HG03469 (cell line): Measurements from ENCODE around the gene PITPNM3.

Experiments
- ATAC-seq: cut with Tn5 transposase; IDR thresholded peaks from one replicate; pipeline ENCODE4 v1.9.1; 2021; ENCODE audit warnings: mild to moderate bottlenecking, moderate library complexity, moderate number of reproducible peaks; ENCODE audit not compliant: unreplicated experiment

Gene PITPNM3

DNA sequence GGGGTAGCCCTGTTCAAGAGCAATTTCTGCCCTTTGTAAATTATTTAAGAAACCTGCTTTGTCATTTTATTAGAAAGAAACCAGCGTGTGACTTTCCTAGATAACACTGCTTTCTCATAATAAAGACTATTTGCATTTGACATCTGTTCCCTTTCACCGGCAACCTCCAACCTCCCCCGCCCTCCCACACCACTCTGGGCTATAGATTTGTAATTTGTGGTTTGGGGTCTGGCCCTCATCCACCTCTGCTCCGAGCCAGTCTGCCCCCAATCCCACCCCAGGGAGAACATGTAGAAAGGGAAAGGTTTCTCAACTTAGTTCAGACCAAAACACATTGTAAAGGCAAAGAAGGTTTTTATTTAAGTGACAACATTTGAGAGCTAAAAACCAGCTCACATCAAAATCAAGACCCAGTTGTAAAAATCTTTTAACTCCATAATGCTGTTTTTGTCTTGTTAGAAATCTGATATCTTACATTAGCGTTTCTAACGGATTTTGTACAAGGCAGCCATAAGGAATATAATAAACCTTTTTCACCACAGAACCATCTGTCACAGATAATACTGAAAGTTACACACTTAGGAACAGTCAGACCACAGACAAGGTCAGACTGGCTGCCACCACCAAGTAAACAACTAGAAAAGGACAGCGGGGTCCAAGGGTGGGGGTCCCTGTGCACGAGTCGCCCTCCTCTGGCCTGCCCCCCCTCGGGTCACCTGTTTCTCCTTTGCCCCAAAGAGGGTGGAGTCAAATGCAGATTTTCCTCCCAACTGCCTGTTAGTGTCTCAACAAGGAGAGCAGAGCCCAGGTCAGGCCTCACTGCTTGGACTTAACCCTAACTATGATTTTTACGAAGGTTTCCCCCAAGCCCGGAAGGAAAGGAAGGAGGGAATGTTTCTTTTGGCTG, 105.2 kb downstream of the PITPNM3 start:
- ATAC-seq, result no peak

DNA sequence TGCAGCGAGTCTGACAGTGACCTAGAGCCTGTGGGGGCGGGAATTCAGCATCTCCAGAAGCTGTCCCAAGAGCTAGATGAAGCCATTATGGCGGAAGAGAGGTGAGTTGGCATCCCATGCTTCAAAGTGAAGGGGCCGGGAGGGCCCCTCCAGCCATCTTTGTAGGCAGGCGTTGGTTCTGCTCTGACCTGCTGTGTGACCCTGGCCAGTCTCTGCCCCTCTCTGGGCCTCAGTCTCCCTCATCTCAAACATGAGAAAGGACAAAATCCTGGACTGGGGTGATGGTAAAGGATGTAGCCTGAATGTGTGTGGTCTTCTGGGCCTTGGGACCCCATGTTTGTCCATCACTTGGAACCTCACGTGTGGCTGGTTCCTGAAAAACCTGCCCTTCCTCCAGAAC, 107.0 kb downstream of the PITPNM3 start:
- ATAC-seq, result no peak

DNA sequence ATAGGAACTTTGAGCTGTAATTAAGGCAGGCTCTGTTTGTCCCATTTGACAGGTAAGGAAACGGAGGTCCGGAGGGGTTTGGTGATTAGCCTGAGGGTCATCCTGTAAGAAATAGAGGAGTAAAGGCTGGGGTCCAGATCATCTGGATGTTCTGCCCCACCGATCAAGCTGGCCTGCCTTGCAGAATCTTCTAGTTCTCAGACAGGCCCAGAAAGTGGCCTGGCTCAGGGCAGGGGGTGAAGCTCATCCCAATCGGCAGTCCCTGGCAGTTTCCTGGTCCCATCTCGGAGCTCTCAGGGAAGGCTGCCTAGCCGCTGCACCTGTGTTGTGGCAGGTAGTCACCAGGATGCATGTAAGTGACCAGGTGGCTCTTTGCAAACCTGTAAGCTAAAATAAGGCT, 107.9 kb downstream of the PITPNM3 start:
- ATAC-seq, result no peak

DNA sequence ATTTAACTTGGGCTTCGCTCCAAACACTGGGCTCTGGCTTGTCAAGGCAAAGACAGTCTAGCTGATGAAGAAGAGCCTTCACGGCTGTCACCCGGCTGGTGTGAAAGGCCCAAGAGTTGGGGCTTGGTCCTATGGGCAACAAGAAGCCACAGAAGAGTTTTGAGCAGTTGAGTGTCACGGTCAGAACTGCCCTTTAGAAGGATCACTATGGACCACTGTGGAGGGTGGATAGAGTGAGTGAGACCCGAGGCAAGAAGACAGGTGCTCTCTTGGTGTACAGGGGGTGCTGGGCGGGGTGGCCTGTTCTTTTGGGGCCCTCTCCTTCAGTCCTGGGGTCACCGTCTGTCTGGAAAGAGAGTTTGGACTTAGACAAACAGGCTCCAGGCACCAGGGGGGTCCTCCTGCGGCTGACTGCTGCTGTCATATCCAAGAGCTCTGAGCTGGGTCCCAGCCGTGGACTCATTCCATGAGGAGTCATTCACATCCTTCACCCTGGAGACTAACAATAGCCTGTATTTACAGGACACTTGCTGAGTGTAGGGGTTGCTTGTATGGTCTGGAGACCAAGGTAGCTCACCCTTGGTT, 109.7 kb downstream of the PITPNM3 start:
- no peak for ATAC-seq

DNA sequence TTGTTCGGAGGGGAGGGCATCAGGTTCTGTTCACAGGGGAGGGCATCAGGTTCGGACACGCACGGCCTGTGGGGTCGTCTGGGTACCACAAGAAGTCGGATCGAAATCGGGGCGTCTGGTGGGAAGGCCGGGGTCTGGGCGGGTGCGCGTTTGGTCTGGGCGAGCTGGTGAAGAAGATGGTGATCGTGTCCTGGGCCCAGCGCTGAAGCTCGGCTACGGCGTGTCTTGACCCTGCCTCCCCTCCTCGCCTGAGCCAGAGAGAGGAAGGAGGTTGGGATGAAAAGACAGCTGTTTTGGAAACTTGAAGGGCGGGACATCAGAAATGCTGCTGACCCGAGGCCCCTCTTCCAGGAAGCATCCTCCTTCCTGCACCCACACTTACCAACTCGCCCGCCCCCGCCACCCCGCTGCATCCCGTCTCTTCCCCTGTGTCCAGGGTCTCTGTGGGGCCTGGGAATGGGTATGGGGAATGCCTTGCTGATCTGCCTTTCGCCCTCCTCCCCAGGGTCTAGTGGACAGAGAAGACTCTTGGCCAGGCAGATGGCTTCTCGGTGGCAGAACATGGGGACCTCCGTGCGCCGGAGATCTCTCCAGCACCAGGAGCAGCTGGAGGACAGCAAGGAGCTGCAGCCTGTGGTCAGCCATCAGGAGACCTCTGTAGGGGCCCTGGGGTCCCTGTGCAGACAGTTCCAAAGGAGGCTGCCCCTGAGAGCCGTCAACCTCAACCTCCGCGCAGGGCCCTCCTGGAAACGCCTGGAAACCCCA, 111.6 kb downstream of the PITPNM3 start:
- no peak for ATAC-seq

DNA sequence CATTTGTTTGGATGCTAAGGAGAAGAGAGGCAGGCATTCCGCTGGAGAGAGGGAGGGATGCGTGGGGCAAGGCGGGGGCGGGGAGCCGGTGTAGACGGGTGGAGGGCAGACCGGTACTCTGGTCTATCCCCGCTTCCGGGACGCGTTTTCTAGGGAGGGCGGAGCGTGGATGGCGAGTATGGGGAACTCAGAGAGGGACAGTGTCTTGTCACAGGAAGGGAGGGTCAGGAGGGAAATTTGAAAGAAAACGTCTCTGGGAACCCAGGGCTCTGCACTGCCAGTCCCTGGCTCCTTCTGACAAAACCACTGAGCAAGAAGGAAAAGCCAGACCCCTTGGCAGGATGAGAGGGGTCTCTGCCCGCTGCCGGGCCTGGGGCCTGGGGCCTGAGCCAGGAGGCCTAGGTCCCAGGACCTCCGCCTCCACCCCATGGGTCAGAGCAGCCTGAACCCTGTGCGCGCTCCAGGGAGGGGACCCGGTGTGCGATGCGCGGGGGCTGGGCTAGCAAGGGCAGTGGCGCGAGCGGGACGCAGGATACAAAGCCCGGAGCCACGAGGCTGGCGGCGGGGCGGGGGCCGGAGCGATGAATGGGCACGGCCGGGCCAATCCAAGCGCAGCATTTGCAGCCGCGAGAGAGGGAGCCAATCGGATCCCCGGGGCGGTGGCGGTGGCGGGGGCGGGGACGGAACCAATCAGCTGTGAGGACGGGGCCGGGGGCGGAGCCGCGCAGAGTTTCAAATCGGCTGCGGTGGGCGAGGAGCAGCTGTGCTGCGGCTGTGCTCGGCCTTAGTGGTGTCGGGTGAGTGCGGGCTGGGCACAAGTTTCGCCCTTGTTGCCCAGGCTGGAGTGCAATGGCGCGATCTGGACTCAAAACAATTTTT, 112.4 kb downstream of the PITPNM3 start, which contains the start of gene PIMREG:
Gene PIMREG, plus strand, starts transcription at position 764 of the 879 bp plus-strand sequence. CDS start 656 bp downstream, outside the sequence.
- no peak for ATAC-seq

DNA sequence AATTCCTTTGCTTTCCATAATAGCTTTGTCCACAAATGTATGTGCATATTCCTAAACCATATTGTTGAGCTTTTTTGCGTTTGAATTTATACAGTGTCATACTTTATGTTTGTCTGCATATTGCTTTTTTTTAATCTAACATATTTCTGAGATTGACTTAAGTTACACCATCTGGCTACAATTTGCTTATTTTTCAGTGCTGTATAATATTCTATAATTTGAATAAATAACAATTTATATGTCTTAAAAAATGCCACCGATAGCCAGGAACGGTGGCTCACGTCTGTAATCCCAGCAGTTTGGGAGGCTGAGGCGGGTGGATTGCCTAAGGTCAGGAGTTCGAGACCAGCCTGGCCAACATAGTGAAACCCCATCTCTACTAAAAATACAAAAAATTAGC, 113.6 kb downstream of the PITPNM3 start:
- no peak for ATAC-seq

DNA sequence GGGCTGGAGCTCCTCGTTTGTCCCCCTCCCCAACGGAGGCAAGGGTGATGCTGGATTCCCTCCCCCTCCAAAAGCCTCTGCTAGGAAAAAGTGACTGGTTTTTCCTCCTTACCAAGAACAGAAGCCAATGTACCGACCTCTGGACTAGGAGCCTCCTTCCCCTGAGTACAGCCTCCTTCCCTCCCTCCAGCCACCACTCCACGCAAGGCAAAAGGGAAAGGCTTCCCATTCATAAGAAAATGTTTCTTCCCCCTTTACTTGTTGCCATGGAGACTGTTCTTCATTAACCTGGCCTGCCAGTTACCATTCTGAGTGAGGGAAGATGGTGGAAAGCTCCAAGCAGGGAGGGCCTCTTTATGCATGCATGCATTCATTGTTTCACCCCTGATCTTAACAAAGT, 116.4 kb downstream of the PITPNM3 start:
- no peak for ATAC-seq

DNA sequence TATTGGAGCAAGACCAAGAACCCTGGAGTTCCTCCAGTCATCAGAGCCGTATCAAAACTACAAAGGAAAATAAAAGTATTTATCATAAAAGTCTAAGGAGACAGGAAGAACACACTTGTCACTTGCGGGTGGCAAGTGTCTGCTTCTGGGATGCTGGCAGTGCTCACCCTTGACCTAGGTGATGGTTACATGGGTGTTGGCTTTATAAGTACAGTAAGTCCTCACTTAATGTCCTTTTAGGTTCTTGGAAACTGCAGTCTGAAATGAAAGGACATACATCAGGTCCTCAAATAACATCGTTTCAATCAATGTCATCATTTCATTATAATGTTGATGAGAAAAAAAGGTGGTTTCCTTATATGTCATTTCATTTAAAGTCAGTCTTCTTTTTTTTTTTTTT, 118.4 kb downstream of the PITPNM3 start:
- ATAC-seq, result no peak

DNA sequence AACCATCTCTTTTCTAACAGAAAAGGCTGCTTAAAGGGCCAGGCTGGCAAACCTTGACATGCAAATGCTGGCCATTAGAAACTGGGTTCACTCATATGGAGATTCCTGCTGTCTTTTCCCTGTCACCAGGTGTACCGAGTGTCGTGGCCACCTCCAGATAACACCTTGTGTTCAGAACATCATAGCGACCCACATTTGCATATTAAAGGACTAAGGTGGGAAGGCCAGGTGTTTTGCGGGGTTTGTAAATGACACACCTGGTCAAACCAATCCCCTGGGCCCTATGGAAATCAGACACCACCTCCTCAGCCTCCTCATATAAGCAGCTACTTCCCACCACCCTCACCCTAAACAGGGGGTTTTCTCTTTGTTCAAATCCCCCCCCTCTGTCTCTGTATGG, 118.9 kb downstream of the PITPNM3 start:
- ATAC-seq, result no peak

DNA sequence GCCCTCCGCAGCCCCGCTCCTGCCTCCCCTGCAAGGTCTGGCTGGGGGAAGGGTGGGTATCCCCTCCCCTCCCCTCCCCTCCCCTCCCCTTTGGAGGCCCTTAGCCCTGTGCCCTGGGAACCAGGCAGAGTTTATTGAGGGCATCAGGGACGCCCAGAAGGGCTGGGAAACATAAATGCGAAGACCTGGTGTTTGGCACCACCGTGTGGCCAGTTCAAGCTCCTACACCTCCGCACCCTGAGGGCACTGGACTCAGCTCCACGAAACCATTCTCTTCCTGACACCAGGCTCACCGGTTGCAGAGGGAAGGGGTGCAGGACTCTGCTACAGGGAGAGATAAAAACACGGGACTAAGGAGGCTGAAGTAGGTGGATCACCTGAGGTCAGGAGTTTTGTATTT, 120.4 kb downstream of the PITPNM3 start:
- ATAC-seq, result no peak

DNA sequence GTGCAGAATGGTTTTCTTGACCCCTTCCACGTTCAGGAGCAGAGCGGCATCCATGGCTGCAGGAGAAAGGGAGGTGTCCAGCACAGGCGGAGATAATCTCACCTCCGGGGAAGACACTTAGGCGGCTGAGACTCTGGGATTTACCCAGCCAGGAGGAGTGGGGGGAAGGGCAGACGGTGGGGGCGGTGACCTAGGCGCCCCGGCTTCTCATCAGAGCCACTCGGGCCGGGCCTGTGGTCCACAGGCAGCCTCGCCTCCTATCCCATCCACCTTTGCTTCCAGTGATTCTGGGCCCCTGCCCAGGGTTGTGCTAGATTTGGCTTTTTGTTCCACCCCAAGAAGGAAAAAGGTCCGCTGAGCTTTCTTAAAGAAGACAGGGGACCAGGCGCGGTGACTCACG, 121.3 kb downstream of the PITPNM3 start, which contains the start of gene AIPL1:
Gene AIPL1, minus strand, starts transcription at position 71 of the 400 bp plus-strand sequence. Its CDS starts 17 bp downstream, at position 54.
- no peak for ATAC-seq

DNA sequence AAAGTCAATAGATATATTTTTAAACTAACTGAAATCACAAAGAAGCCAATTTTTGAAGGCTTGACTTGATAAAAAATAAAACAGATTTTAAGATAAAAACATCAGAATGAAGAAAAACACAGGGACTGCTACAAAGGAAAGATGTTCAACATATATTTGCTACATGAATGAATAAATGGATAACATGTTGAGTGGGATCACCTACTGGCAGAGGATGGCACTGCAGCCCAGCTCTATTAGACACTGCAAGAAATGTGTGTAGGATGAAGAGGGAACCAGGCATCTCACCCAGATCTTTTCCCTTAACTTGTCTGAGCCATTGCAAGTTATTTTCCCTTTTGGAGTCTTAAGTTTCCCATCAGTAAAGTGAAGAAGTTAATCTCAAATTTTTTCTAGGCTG, 125.6 kb downstream of the PITPNM3 start:
- no peak for ATAC-seq

DNA sequence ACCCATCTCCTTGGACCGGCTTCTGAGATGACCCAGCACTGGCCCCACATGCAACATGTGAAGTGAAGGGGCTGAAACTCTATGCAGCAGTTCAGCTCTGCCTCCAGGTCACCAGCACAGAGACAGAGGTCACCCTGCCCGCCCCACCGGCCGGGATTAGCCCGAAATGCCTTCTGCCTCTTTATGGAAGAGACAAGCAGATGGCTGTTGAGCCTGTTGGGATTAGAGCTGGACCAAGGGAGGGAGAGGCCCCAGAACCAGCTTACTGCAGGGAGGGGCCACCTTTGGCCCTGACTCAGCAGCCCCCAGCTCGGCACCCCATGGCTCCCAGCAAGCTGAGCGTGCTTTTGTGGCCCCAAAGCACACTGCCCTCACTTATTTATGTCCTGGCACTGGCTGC, 127.1 kb downstream of the PITPNM3 start:
- ATAC-seq, result no peak

DNA sequence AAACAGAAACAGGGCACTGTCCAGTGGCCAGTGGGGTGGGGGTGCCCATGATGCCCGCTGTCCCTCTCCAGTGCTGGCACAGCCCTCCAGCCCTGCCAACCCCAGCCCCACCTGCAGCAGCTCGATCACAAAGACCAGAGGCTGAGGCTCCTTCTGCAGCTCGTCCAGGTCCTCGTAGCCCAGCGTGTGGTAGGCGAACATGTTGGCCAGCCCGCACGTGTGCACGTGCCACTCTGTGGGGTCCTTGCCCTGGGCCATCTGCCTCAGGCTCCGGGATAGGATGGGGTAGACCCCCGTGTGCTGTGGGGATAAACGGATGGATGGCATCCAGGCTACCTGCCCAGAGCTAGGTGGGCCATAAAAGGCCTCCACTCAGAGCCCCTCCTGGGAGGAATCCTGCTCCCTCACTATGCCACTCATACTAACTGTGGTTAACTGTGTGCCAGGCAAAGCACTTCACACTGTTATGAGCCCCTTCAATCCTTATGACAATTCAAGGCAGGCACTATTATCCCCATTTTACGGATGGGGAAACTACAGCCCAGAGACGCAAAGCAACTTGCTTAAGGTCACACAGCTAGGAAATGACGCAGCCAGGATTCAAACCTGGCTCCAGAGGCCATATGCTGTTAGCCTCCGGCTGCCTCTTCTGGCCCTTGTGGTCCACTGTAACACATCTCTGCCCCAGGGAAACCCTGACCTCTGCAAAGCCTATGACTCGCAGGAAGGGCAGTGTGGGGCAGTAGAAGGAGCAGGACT, 128.0 kb downstream of the PITPNM3 start:
- ATAC-seq, result no peak

DNA sequence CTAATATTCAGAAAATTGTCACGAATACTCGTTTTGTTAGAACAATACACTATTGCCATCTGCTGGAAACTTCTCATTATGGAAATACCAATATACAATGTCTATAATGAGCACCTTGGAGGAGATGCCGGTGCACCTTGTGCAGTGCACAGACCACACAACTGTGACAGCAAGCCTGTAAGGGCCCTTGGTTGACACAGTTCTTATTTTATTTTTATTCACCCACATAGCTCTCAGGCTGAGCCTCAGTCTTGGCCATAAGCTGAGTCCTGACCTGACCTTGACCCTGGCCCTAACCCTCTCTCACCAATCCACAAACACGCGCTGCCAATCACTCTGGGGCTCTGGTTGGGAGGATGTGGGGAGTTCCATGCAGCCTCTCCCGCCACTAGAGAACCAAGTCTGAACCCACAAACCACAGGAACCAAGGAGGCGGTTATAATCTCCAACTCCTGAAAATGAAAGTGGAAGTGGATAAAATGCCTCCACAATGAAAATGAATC, 129.0 kb downstream of the PITPNM3 start:
- no peak for ATAC-seq

DNA sequence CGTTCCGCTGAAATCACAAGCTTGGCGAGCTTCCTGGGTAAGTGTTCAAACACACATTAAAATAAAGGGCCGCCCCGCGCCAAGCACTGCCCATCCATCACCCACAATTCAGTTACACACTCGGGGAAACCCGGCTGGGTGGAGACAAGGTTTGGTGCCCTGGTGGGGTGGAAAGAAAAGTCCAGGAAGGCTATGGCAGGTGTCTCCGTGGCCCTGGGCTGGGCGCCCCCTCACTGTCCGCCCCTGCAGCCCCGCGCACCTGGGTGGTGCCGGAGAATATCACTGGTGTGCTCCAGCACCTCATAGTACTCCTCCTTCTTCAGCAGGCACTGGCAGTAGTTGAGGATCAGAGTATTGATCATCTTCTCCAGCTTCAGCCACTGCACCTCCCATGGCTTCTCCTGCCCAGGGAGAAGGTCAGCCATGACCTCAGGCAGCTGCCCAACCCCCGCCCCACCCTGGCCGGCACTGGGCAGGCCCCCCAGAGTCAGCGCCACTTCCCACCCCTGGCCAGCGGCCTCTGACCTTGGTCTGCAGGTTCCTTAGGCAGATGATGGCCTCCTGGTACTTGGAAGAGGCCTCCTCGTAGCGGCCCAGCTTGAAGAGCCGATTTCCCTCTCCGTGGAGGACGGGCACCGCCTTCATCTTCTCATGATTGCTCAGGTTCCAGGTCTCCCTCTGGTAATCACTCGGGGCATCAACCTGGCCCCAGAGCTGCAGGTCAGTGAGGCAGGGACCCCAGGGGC, 129.8 kb downstream of the PITPNM3 start:
- ATAC-seq, result no peak

DNA sequence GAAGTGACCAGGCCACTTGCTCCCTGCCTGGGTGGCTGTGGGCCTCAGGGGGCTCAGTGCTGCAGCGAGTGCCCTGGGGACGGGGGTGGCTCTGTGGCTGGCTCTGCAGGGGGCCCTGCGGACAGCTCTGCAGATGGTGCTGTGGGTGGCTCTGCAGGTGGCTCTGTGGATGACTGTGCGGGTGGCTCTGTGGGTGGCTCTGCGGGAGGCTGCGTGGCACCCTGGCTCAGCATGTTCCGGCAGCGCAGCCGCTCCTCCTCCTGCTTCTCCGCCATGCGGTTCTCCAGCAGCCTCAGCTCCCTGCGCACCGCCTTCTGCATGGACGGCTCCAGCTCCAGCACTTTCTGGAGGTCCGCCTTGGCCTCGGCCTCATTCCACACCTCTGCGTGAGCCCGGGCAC, 130.9 kb downstream of the PITPNM3 start:
- no peak for ATAC-seq

DNA sequence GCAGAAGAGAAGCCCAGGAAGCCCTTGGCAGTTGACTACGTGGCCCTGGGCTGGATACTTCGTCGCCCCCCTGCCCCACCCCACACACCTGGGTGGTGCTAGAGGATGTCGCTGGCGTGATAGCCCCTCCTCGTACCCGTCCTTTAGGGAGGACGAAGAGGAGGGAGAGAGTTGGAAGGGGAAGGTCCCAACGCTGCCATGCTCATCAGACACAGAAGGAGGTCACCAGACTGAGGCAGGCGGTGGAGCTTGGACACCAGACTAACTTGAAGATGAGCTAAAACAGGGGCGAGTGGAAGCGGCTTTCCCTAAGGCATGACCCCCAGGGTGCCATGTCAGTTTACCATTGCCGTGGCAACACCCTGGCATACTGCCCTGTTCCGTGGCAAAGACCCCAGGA, 132.4 kb downstream of the PITPNM3 start:
- ATAC-seq, result no peak
